ENCODE measurements around the gene LPP.

Gene LPP

GRCh38 chr3:188533612-188534357 lies 379.8 kb downstream of the LPP start:
- no peak for DNase-seq

DNA sequence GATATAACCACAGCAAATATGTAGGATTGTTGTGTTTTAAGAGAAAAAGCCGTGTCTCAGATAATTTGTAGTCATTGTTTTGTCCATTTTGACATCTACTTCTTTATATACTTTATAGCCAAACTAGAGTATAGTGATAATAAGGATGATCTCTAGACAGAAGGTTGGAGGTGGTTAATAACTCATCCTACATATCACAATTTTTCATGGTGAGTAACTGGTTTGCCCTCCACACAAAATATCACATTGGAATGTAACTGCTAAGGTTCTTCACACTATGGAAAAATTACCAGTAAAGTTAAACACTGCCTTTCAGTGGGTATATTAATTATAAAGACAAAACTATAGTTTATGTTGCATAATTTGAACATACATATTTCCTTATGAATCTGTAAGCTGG lies 380.7 kb downstream of the LPP start:
- DNase-seq, result no peak

- DNase-seq, result no peak
Measured at GRCh38 chr3:188537606-188538005, 383.6 kb downstream of the LPP start.

- DNase-seq, result no peak
Measured at GRCh38 chr3:188539037-188539436, 385.1 kb downstream of the LPP start.

- DNase-seq, result no peak
Measured at GRCh38 chr3:188539631-188540194, 385.8 kb downstream of the LPP start.

DNA sequence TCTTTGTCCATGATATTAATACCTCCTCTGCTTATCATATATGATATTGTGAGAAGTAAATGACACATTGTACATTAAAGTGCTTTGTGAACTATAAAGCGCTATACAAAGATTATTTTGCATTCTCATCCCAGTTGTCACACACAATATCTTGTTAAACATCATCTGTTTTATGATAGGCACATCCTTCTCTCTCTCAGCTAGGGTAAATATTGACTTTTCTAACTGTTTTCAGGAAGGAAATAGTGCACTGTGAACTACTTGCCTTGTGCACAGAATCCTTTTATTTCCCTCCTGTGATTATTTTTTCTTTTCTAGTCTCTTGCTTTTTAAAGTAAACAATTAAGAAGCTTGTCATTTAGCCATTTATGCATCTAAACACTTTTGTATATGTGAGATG lies 388.2 kb downstream of the LPP start:
- DNase-seq, result no peak

- no peak for DNase-seq
Measured at GRCh38 chr3:188544012-188544411, 390.1 kb downstream of the LPP start.

- no peak for DNase-seq
Measured at GRCh38 chr3:188546835-188547670, 393.1 kb downstream of the LPP start.

GRCh38 chr3:188553569-188553968 lies 399.6 kb downstream of the LPP start:
- DNase-seq, result no peak

- DNase-seq, result no peak
Measured at GRCh38 chr3:188554404-188554803, 400.4 kb downstream of the LPP start.

GRCh38 chr3:188557235-188557634 lies 403.3 kb downstream of the LPP start:
- DNase-seq, result no peak

DNA sequence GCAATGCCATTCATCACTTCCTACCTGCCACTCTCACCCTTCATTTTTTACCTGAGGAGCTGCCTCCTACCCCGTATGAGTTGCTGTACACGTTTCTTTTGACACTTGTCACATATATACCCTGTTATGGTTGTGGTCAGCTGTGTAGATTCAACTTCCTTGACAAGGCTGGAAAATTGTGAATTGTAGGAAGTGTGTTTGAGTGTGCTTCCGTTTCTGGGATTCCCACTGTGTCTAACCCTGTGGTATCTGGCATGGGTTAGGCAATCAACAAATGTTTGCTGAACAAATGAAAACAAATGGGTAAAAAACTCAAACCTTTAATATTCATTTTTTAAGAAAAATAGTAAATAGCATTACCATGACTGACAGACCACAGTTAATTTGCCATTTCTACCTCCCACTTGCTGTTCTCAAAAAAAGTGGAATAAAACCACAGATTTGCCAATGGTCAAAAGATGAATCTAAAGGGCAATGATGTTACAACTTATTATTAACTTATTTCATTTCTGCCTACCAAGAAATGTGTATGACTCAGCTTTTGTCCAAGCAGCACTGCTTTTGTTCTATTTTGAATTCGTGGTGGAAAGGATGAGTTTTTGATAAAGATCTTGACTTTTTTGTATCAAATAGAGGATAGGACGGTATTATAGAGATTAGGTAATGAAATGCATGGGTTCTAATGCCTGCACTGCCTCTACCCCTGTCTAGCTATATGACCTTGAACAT lies 404.6 kb downstream of the LPP start:
- no peak for DNase-seq

DNA sequence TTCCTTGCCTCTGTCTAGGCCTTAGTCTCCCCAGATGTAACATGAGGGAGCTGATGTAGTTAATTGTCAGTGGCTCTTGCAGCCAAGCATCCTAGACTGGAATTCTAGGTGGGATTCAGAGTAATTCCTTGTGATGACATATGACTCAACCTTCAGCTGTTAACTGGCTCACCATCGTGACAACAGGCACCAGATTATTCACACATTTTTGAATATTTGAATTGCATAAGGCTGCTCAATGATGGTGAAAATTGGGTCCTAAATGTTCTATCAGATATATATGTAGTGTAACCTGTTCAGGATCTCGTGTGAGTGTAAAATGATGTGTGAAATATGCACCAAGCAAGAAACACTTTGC lies 405.1 kb downstream of the LPP start:
- DNase-seq, result no peak

DNA sequence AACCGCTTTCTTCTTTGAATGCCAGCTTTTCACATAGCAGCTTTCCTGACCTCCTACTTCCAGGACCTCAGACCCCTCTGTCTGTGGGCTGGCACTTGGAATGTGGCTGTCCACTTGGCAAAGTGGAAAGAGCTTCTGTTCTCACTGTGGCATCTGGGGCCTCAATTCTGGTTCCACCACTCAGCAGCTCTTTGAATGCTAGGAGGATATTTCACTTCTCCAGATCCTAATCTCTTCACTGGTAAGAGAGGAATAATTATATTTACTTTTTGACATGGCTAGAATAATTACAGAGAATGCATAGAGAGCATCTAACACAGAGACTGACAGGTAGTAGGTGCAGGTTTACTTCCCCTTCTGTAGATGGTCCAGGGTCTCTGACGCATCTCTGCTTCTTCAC lies 405.9 kb downstream of the LPP start:
- DNase-seq, result no peak

GRCh38 chr3:188562144-188562543 lies 408.2 kb downstream of the LPP start:
- DNase-seq, result no peak

DNA sequence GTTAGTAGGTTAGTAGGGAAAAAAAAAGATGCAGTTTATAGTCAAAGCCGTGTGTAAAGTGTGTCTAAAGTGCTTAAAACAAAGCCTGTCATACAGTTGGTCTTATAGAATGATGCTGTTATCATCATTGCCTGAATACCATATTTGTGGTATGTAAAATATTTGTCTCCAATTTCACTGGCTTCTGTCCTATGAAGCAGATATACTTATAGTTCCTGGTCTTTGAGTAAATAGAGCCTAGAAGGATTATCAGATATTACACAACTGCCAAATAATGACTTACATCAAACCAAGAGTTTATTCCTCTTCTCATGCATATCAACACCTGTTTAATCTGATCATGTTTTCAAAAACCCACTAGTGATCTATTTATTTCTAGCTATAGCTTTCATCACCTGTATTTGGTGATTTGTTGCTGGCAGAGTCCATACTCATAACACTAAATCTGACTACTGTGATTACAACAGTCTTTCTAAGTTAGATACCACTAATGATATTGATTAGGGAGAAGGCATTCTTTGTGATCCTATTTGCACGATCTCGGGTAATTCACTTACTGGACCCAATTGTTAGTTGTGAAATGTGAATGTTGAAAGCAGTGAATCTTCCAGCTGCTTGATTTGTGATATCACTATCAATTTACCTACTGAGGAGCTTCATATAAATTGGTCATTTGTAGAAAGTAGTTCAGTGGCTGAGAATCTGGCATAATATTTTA lies 413.7 kb downstream of the LPP start:
- DNase-seq, result no peak

GRCh38 chr3:188568736-188569135 lies 414.8 kb downstream of the LPP start:
- DNase-seq, result no peak

- DNase-seq, result no peak
Measured at GRCh38 chr3:188571531-188572095, 417.7 kb downstream of the LPP start.

DNA sequence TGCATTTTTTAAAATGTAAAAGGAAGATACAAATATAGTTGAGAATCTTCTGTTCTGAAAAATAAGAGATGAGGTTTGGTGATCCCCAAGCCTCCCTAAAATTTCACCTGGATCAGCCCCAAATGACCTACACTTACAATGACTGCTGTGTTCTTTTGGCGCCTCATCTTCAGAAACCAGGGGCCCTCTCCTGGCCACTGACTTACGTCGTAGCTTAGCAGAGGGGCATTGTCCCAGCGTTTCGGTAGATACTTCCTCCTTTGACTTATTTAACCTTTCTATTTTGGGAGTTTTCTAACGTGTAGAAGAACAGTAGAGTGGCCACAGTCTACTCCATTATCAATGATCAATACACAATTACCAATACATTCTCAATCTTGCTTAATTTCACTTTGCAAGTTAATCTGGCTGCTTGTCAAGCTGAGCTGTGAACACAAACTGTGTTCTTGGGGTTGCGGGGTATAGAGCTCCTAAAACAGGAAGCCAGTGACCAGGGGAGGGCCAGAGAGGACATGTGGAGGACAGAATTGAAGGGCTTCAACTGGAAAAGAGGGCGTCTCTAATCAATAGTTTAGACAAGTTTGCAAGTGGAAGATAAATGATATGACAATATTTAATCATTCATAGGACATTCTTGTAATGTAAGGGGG lies 419.5 kb downstream of the LPP start:
- DNase-seq, result no peak

- DNase-seq, result no peak
Measured at GRCh38 chr3:188573956-188574355, 420.0 kb downstream of the LPP start.

DNA sequence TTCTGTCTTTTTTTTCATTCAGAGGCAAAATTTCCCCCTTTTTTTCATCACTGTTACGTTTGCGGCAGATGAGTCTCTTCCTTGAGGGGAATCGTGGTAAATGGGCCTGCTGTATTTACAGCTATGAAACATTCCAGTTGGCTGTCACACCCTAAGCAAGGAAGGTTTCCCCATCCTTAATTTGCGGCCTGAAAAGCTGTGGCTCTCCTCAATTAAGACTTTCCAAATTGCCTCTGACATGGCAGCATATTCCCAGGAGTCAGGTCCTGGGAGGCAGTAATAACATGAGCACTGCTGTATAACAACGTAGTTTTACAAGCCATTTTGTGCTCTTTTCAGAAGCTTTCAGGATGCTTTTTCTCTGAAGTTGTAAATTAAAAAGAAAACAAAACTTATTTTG lies 420.9 kb downstream of the LPP start:
- DNase-seq, result no peak

DNA sequence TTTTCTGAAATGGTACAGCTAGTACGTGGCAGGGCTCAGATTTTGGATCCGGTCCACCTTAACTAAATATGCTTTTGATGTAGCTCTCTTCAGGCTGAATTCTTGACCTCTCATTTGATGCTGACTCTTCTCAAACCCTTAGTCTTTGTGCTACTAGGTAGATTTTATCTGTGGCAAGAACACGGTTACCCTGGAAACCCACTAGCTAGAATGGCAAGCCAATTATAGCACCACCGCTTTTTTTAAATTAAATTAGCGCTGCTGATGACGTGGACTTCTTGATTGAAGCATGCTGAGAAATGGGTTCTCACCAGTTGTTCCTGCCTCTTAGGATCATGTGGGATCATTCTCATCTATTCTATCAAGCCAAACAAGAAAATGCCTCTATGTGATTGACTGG lies 421.5 kb downstream of the LPP start:
- no peak for DNase-seq

All from GOT3 (cell line).